Upper lobe of left lung (tissue), 4 donors: ENCODE measurements around the gene ZNF853.

Source experiments
- CTCF ChIP-seq, 6 experiments: fragments of 450-650 bp in 4 of 6; fragments of 200-600 bp in 2 of 6; sonication (generic) in 2 of 6; IDR thresholded peaks; one replicate each; pipeline ENCODE4 v1.5.1; 2016 to 2019; ENCODE audit warnings: antibody characterized with exemption in 6 of 6
- EP300 ChIP-seq, 4 donors: sonication (generic); formaldehyde crosslinking; IDR thresholded peaks; one replicate each; pipeline ENCODE4 v1.5.1; 2017; ENCODE audit warnings: antibody characterized with exemption in 4 of 4, control low read depth in 2 of 4
- POLR2A ChIP-seq, 4 donors: fragments of 450-650 bp; IDR thresholded peaks; one replicate each; pipeline ENCODE4 v1.5.1; 2016 to 2017; ENCODE audit warnings: antibody characterized with exemption in 4 of 4, mild to moderate bottlenecking in 2 of 4
- POLR2AphosphoS5 ChIP-seq, 2 donors: sonication (generic); formaldehyde crosslinking; IDR thresholded peaks; one replicate each; pipeline ENCODE4 v1.5.1; 2017; ENCODE audit warnings: antibody characterized with exemption in 2 of 2

GRCh38 chr7:6647541-6647940 is 32.1 kb downstream of the ZNF853 start:
- TF ChIP-seq POLR2A (IDR thresholded peaks at IDR 0.05): no peak
- no peak for TF ChIP-seq CTCF (IDR thresholded peaks at IDR 0.05)
- TF ChIP-seq POLR2AphosphoS5 (IDR thresholded peaks at IDR 0.05): no peak
- no peak for TF ChIP-seq EP300 (IDR thresholded peaks at IDR 0.05)
